ENCODE results near the gene PARD6A.

PARD6A gene

GRCh38 chr16:67654403-67654911, 6.3 kb upstream of the PARD6A start:
- no peak for DNase-seq

- no peak for DNase-seq
Measured at GRCh38 chr16:67655363-67655762, 5.4 kb upstream of the PARD6A start.

- no peak for DNase-seq
Measured at GRCh38 chr16:67656344-67657016, 4.3 kb upstream of the PARD6A start.

GRCh38 chr16:67657017-67657608, 3.6 kb upstream of the PARD6A start:
- no peak for DNase-seq

- DNase-seq: no peak
Measured at GRCh38 chr16:67657751-67658518, 2.8 kb upstream of the PARD6A start.

GRCh38 chr16:67658849-67659674, 1.7 kb upstream of the PARD6A start:
- DNase-seq: no peak

- peak; percentile 96 for DNase-seq
Measured at GRCh38 chr16:67659675-67660563, 841 bp upstream of the PARD6A start, which contains the start of gene ACD. Gene ACD, minus strand, starts transcription at chr16:67660260. Its CDS starts 40 bp downstream, at chr16:67660220.

- peak; percentile 34 for DNase-seq
Measured at GRCh38 chr16:67661101-67661761, 471 bp downstream of the PARD6A start.

GRCh38 chr16:67661886-67662652, 1.3 kb downstream of the PARD6A start:
- DNase-seq: no peak

GRCh38 chr16:67662653-67663010, 1.9 kb downstream of the PARD6A start:
- no peak for DNase-seq

- peak; percentile 55 for DNase-seq
Measured at GRCh38 chr16:67663151-67663876, 2.6 kb downstream of the PARD6A start.

- DNase-seq: no peak
Measured at GRCh38 chr16:67663877-67664222, 3.1 kb downstream of the PARD6A start.

- no peak for DNase-seq
Measured at GRCh38 chr16:67664258-67664657, 3.5 kb downstream of the PARD6A start.

- DNase-seq: no peak
Measured at GRCh38 chr16:67664871-67665270, 4.1 kb downstream of the PARD6A start.

- no peak for DNase-seq
Measured at GRCh38 chr16:67665598-67665997, 4.8 kb downstream of the PARD6A start.

GRCh38 chr16:67666032-67666551, 5.3 kb downstream of the PARD6A start:
- no peak for DNase-seq

GRCh38 chr16:67666559-67667452, 6.0 kb downstream of the PARD6A start, which contains the start of the genes C16orf86 and ENKD1:
Gene C16orf86, plus strand, starts transcription at chr16:67666814. Its CDS starts 157 bp downstream, at chr16:67666971.
Gene ENKD1, minus strand, starts transcription at chr16:67666750. Its CDS starts 308 bp downstream, at chr16:67666442.
- peak; percentile 89 for DNase-seq

- no peak for DNase-seq
Measured at GRCh38 chr16:67667453-67667816, 6.7 kb downstream of the PARD6A start.

All from activated CD4-positive, alpha-beta T cell treated with anti-CD3 and anti-CD28 coated beads, Interleukin-2, Interleukin-6, amounts not matched to agents 100 ng/mL and 50 ng/mL, durations not matched to agents 16 hours and 8 hours (primary cell).